Pancreas (tissue), 10 donors: ENCODE measurements around the gene SEC23A. TPM values are rescaled to one million over a fixed set of nuclear protein-coding genes. Genes with fewer than 3 reads are reported as not detected.

Source experiments
- ATAC-seq, 4 donors: fragments of 200-7000 bp; cut with Tn5 transposase; one replicate each; pipeline versions ENCODE4 v1.8.0 to v1.9.1; 2020; ENCODE audit warnings: mild to moderate bottlenecking in 4 of 4, moderate library complexity in 4 of 4
- DNase-seq, 6 donors: peaks; one replicate each; pipeline ENCODE4 v3.0.0-alpha.2; 2020
- FAIRE-seq: peaks from 2 replicates; lab custom pipeline; 2012; peaks lifted over from hg19 to GRCh38; lab: Jason Lieb, UNC
- H3K27ac ChIP-seq, 4 donors: fragments of 200-600 bp; sonication (generic); 1 replicate in 3 of 4; 2 replicates in 1 of 4; pipeline versions ENCODE4 v1.5.0 to v1.8.0; 2020
- H3K27me3 ChIP-seq, 4 donors: fragments of 200-600 bp; one replicate each; pipeline ENCODE4 v1.8.0; 2021
- H3K36me3 ChIP-seq, 3 donors: fragments of 200-600 bp; sonication (generic) in 1 of 3; one replicate each; pipeline versions ENCODE4 v1.5.0 to v1.8.0; 2020 to 2021
- H3K4me1 ChIP-seq, 3 donors: fragments of 200-600 bp; one replicate each; pipeline ENCODE4 v1.8.0; 2021
- H3K4me3 ChIP-seq, 4 donors: fragments of 200-600 bp; sonication (generic) in 2 of 4; one replicate each; pipeline versions ENCODE4 v1.5.0 to v1.8.0; 2020 to 2021
- H3K9me3 ChIP-seq, 4 donors: fragments of 200-600 bp; one replicate each; pipeline ENCODE4 v1.8.0; 2021
- WGBS, 2 donors: extraction: QIAGEN DNeasy Blood & Tissue Kit; methylation state at CpG; one replicate each; pipeline ENCODE4 v1.1.7; 2013; 5-methylcytosine and 5-hydroxymethylcytosine counted together
- intact Hi-C, 3 donors: fragments of 100-400 bp; cut with DNase I; formaldehyde crosslinking; loops; one replicate each; pipeline versions ENCODE4 v1.11.1 to v1.14.2; 2022
- polyA plus RNA-seq, 2 donors: library from polyadenylated mRNA; stranded (reverse); fragments of 200-250 nt; gene quantifications; one replicate each; pipeline ENCODE4 v1.2.3, GENCODE V29; 2013
- total RNA-seq, 6 donors: library from RNA; stranded (reverse); fragmentation: NEBNext Ultra II Directional in 4 of 6; extraction: Animal tissue kit (Norgen Biotek cat#: 25700) in 4 of 6; gene quantifications; one replicate each; pipeline versions ENCODE4 v1.2.1 to v1.2.4, GENCODE V29; 2021 to 2023
- TF ChIP-seq, protein P1 (sequence below), 4 donors: fragments of 200-600 bp; sonication (generic) in 3 of 4; IDR thresholded peaks; one replicate each; pipeline versions ENCODE4 v1.5.0 to v1.8.0; 2021; ENCODE audit warnings: antibody characterized with exemption in 4 of 4
- donor health status: healthy with polysubstance abuse.
- donor health status: DM: no; HTN: no; CAD: no; lungs with moderate emphysema.
- donor health status: DM: no; HTN: no; CAD: no.
- donor health status: control.
- donor health status: control.
- donor health status: Bipolar disorder and iron deficiency.
- donor health status: DM: yes; HTN: yes; CAD: no.
- donor health status: DM: no; HTN: no; CAD: no.
- donor health status: DM: no; HTN: no; CAD: no.
- donor health status: DM: yes; HTN: yes; CAD: no.

SEC23A gene
- total and polyA plus RNA-seq, 8 donors, result 7.6 to 19.7 (median 9.9) TPM

- 68 to 81% methylated on average over 1 of the region's 1 CpG for WGBS, 2 donors
- intact Hi-C loops, result loop anchor here in 1 of 3 donors (10.0 kb wide), 1 partner anchor 265 kb away; no protein-coding TSS in a partner anchor
Measured at GRCh38 chr14:38999949-39000348, 103.1 kb downstream of the SEC23A start.

DNA sequence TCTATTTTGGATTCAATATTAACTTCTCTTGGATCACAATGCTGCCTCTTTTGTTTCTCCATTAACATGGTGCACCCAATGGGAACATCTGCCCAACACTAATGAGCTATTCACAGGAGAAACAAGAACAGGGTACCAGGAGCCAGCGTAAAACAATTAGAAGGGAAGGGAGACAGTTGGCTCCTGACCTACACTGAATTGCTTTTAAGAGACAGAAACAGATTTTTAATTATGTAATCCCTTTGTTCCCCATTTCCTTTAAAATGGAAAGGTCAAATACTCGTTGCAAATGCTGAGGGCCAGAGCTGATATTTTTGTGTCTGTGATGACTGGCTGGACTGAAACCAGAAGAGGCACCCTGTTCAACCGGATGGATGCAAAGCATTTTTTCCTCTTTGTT is 108.3 kb downstream of the SEC23A start:
- Histone ChIP-seq H3K36me3 (no peaks in the 10 kb centered on the region), H3K27ac (no peak overlapping the region), H3K4me1 (no peaks in the 10 kb centered on the region), H3K4me3 (no peak overlapping the region), H3K27me3 (no peaks in the 10 kb centered on the region), H3K9me3 (no peaks in the 10 kb centered on the region)
- 56 to 60% methylated on average over 3 of the region's 3 CpGs for WGBS, 2 donors
- TF ChIP-seq, protein P1, sequence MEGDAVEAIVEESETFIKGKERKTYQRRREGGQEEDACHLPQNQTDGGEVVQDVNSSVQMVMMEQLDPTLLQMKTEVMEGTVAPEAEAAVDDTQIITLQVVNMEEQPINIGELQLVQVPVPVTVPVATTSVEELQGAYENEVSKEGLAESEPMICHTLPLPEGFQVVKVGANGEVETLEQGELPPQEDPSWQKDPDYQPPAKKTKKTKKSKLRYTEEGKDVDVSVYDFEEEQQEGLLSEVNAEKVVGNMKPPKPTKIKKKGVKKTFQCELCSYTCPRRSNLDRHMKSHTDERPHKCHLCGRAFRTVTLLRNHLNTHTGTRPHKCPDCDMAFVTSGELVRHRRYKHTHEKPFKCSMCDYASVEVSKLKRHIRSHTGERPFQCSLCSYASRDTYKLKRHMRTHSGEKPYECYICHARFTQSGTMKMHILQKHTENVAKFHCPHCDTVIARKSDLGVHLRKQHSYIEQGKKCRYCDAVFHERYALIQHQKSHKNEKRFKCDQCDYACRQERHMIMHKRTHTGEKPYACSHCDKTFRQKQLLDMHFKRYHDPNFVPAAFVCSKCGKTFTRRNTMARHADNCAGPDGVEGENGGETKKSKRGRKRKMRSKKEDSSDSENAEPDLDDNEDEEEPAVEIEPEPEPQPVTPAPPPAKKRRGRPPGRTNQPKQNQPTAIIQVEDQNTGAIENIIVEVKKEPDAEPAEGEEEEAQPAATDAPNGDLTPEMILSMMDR (IDR thresholded peaks at IDR 0.05), result no peak
- intact Hi-C loops, result no loop called here
- FAIRE-seq, result no peak
- no peak for DNase-seq
- no peak for ATAC-seq

More at GRCh38 chr14:38999949-39000348, 103.1 kb downstream of the SEC23A start:
- no peak overlapping the region for H3K27ac ChIP-seq
- no peak for DNase-seq
- H3K36me3 ChIP-seq, result no peaks in the 10 kb centered on the region
- ATAC-seq, result peak in 2 of 4 donors; percentile 35 to 50
- H3K4me3 ChIP-seq, result no peak overlapping the region
- no peak for FAIRE-seq
- no peaks in the 10 kb centered on the region for H3K9me3 ChIP-seq
- TF ChIP-seq, protein P1 (IDR thresholded peaks at IDR 0.05), result no peak
- no peaks in the 10 kb centered on the region for H3K4me1 ChIP-seq
- H3K27me3 ChIP-seq, result no peaks in the 10 kb centered on the region

GRCh38 chr14:38993981-38994380 is 109.1 kb downstream of the SEC23A start:
- no peak for DNase-seq
- WGBS, 2 donors, result 68 to 76% methylated on average over 2 of the region's 2 CpGs

DNA sequence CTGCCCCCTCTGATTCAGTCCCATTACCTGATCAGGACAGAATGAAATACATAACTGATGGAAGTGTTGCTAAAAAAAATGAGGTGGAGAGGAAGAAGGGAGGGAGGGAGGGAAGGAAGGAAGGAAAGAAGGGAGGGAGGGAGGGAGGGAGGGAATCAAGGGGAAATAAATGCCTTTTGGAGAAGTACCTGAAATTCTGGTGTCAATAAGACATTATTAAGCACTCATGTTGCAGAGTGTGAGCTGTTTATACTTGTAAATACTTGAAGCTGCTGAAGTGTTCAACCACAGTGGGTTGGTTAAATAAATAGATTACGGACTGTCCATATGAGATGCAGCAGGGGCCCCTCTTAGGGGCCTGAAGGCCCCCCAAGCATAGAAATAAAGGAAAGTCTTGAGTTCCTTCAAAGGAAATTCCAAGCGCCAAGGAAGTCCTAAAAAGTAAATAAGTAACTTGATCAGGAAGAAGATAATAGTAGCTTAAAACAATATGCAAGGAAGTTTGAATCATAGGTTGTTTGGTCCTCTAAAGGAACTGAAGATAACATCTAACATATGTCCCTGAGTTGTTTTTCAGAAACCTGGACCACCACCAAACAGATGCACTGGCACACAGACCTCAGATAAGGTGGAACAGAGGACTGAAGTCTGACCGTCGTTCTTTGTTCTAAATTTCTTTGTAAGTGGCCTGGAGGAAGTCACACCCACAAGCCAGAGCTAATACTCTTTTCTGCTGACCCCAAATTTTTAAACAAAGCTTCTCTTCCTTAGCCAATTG is 110.8 kb downstream of the SEC23A start:
- intact Hi-C loops, result no loop called here

More at GRCh38 chr14:38993981-38994380, 109.1 kb downstream of the SEC23A start:
- no peak for ATAC-seq
- Histone ChIP-seq H3K4me3 (no peak overlapping the region), H3K27me3 (no peaks in the 10 kb centered on the region), H3K9me3 (no peaks in the 10 kb centered on the region), H3K4me1 (no peaks in the 10 kb centered on the region), H3K27ac (no peak overlapping the region), H3K36me3 (no peaks in the 10 kb centered on the region)
- intact Hi-C loops, result no loop called here
- FAIRE-seq, result no peak
- TF ChIP-seq, protein P1 (IDR thresholded peaks at IDR 0.05), result no peak

More for the DNA sequence above, 110.8 kb downstream of the SEC23A start:
- WGBS, 2 donors, result 84 to 85% methylated on average over 4 of the region's 4 CpGs
- FAIRE-seq (no peak), DNase-seq (no peak), ATAC-seq (no peak)
- Histone ChIP-seq H3K9me3 (no peaks in the 10 kb centered on the region), H3K27me3 (no peaks in the 10 kb centered on the region), H3K36me3 (no peaks in the 10 kb centered on the region), H3K27ac (no peak overlapping the region), H3K4me1 (no peaks in the 10 kb centered on the region), H3K4me3 (no peak overlapping the region)
- TF ChIP-seq, protein P1 (IDR thresholded peaks at IDR 0.05), result no peak
